Epithelial cell of esophagus (primary cell): ENCODE measurements around the gene DNAJC9.

Experiments used
- DNase-seq: peaks from one replicate; pipeline ENCODE4 v3.0.0; 2010; ENCODE audit warnings: low read depth
- H3K4me3 ChIP-seq: 2 replicates; pipeline ENCODE4 v1.5.1; 2011; ENCODE audit warnings: mild to moderate bottlenecking, low read length, control low read depth
- TF ChIP-seq, protein P1 (sequence below): IDR thresholded peaks from 2 replicates; pipeline ENCODE4 v1.5.1; 2011; ENCODE audit warnings: low read depth, mild to moderate bottlenecking, low read length, control low read depth, inconsistent platforms; ENCODE audit not compliant: insufficient read depth; ENCODE audit errors: missing control alignments

The DNAJC9 gene

DNA sequence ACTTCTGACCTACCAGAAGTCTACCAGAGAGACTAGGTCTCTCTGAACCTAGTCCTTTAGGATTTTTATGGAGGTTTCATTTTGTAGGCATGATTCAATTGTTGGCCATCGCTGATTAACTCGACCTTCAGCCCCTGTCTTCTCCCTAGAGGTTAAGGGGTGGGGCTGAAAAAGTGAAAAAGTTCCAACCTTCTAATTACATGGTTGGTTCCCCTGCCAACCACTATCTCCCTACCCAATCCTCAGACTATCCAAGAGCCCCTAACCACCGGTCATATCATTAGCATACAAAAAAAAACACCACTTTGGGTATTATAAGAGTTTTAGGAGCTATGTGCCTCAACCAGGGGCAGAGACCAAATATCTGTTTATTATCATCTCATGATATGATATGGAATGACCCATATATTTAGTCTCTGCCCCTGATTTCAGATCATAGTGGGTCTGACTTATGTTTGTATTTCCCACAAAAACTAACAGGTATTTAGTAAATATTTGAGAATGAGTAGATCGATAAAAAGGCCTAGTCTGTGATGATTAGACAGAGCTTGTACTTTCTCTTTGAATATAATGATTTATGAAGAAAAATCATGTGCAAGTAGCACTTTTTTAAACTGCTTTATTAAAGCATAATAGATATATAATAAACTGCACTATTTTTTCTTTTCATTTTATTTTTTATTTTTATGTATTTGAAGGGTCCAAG, 35.8 kb downstream of the DNAJC9 start:
- no peak for DNase-seq
- TF ChIP-seq, protein P1, sequence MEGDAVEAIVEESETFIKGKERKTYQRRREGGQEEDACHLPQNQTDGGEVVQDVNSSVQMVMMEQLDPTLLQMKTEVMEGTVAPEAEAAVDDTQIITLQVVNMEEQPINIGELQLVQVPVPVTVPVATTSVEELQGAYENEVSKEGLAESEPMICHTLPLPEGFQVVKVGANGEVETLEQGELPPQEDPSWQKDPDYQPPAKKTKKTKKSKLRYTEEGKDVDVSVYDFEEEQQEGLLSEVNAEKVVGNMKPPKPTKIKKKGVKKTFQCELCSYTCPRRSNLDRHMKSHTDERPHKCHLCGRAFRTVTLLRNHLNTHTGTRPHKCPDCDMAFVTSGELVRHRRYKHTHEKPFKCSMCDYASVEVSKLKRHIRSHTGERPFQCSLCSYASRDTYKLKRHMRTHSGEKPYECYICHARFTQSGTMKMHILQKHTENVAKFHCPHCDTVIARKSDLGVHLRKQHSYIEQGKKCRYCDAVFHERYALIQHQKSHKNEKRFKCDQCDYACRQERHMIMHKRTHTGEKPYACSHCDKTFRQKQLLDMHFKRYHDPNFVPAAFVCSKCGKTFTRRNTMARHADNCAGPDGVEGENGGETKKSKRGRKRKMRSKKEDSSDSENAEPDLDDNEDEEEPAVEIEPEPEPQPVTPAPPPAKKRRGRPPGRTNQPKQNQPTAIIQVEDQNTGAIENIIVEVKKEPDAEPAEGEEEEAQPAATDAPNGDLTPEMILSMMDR = no peak

GRCh38 chr10:73210395-73211105, 36.5 kb downstream of the DNAJC9 start:
- no peak overlapping the region for H3K4me3 ChIP-seq
- TF ChIP-seq, protein P1 = no peak
- no peak for DNase-seq

More for the DNA sequence above, 35.8 kb downstream of the DNAJC9 start:
- H3K4me3 ChIP-seq = no peak overlapping the region

DNA sequence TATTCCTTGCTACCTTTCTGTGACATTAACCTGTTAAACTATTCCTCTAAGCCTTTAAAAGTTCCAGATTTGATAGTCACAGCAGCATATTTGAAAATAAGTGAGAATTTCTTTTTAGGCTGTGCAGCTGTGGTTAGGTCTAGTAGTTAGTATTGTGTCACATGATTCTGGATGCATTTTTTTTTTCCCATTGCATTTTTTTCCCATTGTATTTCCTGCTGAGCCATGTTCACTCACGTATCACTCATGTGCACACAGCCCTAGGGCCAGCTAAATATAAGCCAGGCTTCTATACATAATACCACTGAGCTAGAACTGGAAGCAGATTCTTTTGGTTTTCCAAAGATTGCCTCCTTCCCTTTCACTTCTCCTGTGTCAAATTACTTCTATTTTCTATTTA, 37.4 kb downstream of the DNAJC9 start:
- TF ChIP-seq, protein P1 = no peak
- DNase-seq = peak; percentile 83
- H3K4me3 ChIP-seq = no peak overlapping the region

- TF ChIP-seq, protein P1 = no peak
- DNase-seq = no peak
- no peak overlapping the region for H3K4me3 ChIP-seq
Measured at GRCh38 chr10:73207883-73208282, 39.2 kb downstream of the DNAJC9 start.

GRCh38 chr10:73206385-73206784, 40.7 kb downstream of the DNAJC9 start:
- TF ChIP-seq, protein P1 = no peak
- DNase-seq = no peak
- no peak overlapping the region for H3K4me3 ChIP-seq

- TF ChIP-seq, protein P1 = no peak
- no peak overlapping the region for H3K4me3 ChIP-seq
- DNase-seq = no peak
Measured at GRCh38 chr10:73205890-73206289, 41.2 kb downstream of the DNAJC9 start.

DNA sequence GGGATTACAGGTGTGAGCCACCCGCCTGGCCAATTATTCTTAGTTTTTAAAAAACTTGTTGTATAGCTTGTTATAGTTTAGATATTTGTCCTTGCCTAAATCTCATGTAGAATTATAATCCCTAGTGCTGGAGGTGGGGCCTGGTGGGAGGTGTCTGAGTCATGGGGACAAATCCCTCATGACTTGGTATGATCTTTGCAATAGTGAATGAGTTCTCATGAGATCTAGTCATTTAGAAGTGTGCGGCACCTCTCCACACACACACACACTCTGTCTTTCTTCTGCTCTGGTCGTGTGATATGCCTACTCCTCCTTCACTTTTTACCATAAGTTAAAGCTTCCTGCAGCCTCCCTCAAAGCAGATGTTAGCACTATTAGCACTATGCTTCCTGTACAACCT, 42.0 kb downstream of the DNAJC9 start:
- DNase-seq = no peak
- TF ChIP-seq, protein P1 = no peak
- no peak overlapping the region for H3K4me3 ChIP-seq
